ENCODE results near the gene BRSK2.

DNA sequence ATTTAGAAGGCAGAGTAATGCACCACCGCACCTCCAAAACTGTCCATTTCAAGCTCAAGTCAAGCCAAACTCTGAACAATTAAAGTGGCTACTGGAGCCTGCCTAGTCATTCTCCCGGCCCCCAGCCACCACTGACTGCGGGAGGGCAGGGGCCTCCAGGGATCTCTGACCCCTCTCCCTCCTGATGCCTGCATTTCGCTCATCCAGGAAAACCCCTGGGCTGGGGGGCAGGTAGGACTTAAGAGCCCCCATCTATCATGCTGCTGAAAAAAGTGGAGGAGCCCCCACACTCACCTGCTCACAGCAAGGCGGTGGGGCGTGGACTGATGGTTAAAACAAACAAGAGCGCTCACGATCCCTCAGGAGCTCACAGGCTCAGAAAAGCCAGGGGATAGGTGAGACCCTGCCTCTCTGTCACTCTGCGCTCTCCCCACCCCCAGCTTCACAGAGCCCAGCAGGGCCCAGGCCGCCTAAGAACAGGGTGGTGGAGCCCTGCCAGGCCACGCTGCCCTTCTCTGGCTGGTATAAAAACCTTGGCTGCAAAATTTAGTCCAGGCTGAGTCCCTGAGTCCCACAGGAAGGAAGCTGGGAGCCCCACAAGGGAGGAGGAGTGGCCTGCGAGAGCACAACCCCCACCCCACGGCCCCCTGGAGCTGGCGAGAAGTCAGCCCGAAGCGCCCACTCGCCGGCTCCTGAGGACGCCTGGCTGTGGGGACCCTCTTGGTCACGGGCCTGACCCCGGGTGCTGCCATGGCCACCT is 117.8 kb downstream of the BRSK2 start:
- TF ChIP-seq, protein P1, sequence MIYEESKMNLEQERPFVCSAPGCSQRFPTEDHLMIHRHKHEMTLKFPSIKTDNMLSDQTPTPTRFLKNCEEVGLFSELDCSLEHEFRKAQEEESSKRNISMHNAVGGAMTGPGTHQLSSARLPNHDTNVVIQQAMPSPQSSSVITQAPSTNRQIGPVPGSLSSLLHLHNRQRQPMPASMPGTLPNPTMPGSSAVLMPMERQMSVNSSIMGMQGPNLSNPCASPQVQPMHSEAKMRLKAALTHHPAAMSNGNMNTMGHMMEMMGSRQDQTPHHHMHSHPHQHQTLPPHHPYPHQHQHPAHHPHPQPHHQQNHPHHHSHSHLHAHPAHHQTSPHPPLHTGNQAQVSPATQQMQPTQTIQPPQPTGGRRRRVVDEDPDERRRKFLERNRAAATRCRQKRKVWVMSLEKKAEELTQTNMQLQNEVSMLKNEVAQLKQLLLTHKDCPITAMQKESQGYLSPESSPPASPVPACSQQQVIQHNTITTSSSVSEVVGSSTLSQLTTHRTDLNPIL (CRISPR knock-in tag; IDR thresholded peaks at IDR 0.05; ENCODE audit: low read depth): no peak
- TF ChIP-seq RARB (CRISPR knock-in tag; IDR thresholded peaks at IDR 0.05) (no peak), TCF4 (CRISPR knock-in tag; IDR thresholded peaks at IDR 0.05; ENCODE audit: borderline replicate concordance) (no peak), ZNF70 (CRISPR knock-in tag; IDR thresholded peaks at IDR 0.05) (no peak), ZFP30 (CRISPR knock-in tag; IDR thresholded peaks at IDR 0.05) (no peak), ESRRG (CRISPR knock-in tag; IDR thresholded peaks at IDR 0.05) (no peak), ZNF8 (CRISPR knock-in tag; IDR thresholded peaks at IDR 0.05) (no peak), ZFP3 (CRISPR knock-in tag; IDR thresholded peaks at IDR 0.05) (no peak)

Measured in SK-N-SH treated with all-trans-retinoic acid at 6 μM for 48 hours (cell line).